H1 (cell line): Measurements from ENCODE around the gene BCL6B. TPM values are rescaled to one million over a fixed set of nuclear protein-coding genes. Genes with fewer than 3 reads are reported as not detected.

Experiments
- BCL11A ChIP-seq, 2 experiments: IDR thresholded peaks; one replicate each; pipeline ENCODE4 v1.6.1; 2011; ENCODE audit warnings: low read depth in 2 of 2, low read length in 2 of 2, mild to moderate bottlenecking in 2 of 2
- CTBP2 ChIP-seq: IDR thresholded peaks from 2 replicates; pipeline ENCODE4 v1.7.0; 2011; ENCODE audit warnings: borderline replicate concordance, mild to moderate bottlenecking, moderate library complexity, mixed read lengths, low read length; ENCODE audit not compliant: insufficient read depth, insufficient read length
- MAFK ChIP-seq: IDR thresholded peaks from 2 replicates; pipeline ENCODE4 v1.6.1; 2012; ENCODE audit warnings: low read depth, mild to moderate bottlenecking, improper control_type of control experiment, low read length
- NRF1 ChIP-seq: IDR thresholded peaks from 2 replicates; pipeline ENCODE4 v1.6.1; 2011; ENCODE audit warnings: mild to moderate bottlenecking, low read depth, low read length, improper control_type of control experiment
- SP4 ChIP-seq: IDR thresholded peaks from 2 replicates; pipeline ENCODE4 v1.6.1; 2012; ENCODE audit warnings: low read length, inconsistent platforms
- polyA plus RNA-seq, 7 experiments: library from polyadenylated mRNA; depleted of rRNA in 3 of 7; stranded (reverse) in 5 of 7; unstranded in 2 of 7; fragments of >200 nt in 5 of 7; fragments of 200-250 nt in 2 of 7; gene quantifications; 1 replicate in 5 of 7; 2 replicates in 1 of 7; 4 replicates in 1 of 7; pipeline versions ENCODE4 v1.2.1 to v1.2.3, GENCODE V29; 2011 to 2013; ENCODE audit warnings: missing spikeins in 2 of 7, mixed read lengths in 2 of 7
- total RNA-seq: library from RNA; stranded (reverse); fragmentation: NEBNext Ultra II Directional; extraction: Animal tissue kit (Norgen Biotek cat#: 25700); gene quantifications from 2 replicates; pipeline ENCODE4 v1.2.1, GENCODE V29; 2021

Gene BCL6B
- total and polyA plus RNA-seq, 2 of the 8 experiments (the other 6 are each of a cell fraction or from before 2014, with no cell fraction given): 6.6 to 8.7 TPM

- TF ChIP-seq NRF1: no peak
- TF ChIP-seq BCL11A (IDR thresholded peaks at IDR 0.05; ENCODE audit: low read depth in 2 of 2, low read length in 2 of 2): no peak
- no peak for TF ChIP-seq CTBP2
- TF ChIP-seq MAFK: no peak
- no peak for TF ChIP-seq SP4
- TF ChIP-seq, all 59 proteins: peak for 0
Observed at GRCh38 chr17:7029096-7029495, 6.2 kb downstream of the BCL6B start (continued).
